GM10266 (cell line): ENCODE measurements around the gene RRN3.
"Not testable (repeated sequence)": the region's sequence is repeated elsewhere in the genome, so short reads cannot be mapped to it uniquely, and the experiment has no call there.

Experiments
- DNase-seq: peaks from one replicate; pipeline ENCODE4 v3.0.0; 2012; ENCODE audit errors: extremely low spot score
- TF ChIP-seq, protein P1 (sequence below): IDR thresholded peaks from 2 replicates; pipeline ENCODE4 v1.5.1; 2012; ENCODE audit warnings: mild to moderate bottlenecking, low read depth; ENCODE audit not compliant: control insufficient read depth, insufficient read depth; ENCODE audit errors: missing control alignments

The RRN3 gene, protein sequence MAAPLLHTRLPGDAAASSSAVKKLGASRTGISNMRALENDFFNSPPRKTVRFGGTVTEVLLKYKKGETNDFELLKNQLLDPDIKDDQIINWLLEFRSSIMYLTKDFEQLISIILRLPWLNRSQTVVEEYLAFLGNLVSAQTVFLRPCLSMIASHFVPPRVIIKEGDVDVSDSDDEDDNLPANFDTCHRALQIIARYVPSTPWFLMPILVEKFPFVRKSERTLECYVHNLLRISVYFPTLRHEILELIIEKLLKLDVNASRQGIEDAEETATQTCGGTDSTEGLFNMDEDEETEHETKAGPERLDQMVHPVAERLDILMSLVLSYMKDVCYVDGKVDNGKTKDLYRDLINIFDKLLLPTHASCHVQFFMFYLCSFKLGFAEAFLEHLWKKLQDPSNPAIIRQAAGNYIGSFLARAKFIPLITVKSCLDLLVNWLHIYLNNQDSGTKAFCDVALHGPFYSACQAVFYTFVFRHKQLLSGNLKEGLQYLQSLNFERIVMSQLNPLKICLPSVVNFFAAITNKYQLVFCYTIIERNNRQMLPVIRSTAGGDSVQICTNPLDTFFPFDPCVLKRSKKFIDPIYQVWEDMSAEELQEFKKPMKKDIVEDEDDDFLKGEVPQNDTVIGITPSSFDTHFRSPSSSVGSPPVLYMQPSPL

DNA sequence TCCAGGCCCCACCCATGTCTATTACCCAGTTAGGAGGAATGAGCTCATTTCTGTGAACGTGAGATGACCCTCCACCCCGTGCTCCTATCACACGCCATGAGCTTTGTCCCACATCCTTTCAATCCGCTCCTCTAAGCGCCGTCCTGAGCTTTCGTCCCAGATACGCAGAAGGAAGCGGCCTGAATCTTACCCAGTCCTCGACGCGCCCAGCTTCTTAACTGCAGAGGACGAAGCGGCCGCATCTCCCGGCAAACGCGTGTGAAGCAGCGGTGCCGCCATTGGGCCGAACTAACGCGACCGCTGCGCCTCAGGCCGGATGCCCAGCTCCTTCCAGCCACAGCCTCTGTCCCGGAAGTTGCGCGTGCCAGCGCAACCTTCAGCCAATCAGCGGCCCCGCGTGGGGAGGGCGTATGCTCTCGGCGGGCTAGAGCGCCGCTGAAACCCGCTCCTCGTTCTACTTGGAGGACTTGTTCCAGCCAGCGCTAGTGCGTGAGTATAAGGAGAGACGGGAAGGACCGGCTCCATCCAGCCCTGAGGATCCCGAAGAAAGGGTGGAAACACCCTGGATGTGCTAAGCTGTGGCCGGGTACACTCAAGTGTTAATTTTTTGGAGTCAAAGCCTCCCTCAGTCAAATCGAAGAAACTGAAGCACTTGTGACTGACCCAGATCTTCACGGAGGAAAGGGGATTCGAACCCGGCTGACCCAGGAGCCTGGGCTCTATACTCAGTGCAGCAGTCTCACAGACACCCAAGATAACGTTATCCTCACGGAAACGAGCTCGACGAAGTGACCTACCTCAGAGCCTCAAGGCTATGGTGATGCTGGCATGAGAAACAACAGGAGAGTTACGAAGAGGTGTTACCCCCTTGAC, at the start of gene RRN3:
Gene RRN3, minus strand, starts transcription at position 318 of the 873 bp plus-strand sequence. Its CDS starts 39 bp downstream, at position 279.
- peak; percentile 75 for DNase-seq

DNA sequence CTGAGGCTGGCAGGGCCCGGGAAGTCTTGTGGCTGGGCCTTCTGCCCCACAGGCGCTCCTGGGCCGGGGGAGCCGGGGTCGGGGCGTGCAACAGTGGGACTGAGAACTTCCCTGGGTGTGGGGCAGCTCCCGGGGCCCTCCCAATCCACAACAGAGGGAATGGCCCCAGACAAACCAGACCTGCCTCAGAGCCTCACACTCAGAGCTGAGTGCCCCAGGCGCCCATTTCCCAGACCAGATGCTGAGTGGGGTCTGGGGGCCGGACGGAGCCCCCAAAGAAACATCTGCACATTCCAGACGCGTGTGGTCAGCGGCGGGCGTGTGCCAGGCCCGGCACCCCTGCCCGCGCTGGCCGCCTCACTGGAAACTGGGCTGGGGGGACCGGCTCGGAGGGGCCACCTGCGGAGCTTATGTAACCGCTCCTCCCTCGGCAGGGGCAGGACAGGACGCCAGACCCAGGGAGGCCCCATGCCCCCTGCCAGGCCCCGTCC, 49.6 kb upstream of the RRN3 start:
- not testable (repeated sequence) for DNase-seq

DNA sequence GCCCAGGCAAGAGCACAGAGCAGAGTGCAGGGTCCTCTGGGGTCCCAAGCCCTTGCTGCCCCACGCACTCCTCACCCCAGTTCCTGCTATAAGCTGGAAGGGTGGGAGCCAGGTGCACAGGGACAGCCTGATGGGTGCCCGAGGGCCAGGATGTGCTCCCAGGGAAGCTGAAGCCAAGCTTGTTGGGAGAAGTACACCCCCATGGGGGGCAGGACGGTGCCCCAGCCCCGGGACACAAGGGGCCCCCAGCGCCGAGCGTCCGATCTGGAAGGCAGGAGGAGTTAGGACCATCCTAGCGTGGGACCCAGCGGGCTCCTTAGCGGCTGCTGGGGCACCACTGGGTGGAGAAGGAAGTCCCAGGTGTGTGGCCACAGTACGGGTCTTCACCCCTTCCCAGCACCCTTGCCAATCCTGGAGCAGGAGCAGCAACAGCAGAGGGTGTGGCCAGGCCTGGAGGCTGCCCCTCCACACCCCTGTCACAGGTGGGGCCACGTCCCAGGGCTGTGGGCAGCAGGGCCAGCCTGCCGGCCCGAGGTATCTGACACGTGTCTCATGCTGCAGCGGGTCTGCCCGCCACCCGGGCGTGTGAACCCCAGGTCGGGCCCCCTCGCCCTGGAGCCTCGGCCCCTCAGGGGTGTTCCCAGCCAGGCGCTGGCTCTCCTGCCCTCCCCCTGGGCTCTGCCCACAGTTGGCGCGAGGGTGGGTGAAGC, 49.0 kb upstream of the RRN3 start:
- DNase-seq: not testable (repeated sequence)

DNA sequence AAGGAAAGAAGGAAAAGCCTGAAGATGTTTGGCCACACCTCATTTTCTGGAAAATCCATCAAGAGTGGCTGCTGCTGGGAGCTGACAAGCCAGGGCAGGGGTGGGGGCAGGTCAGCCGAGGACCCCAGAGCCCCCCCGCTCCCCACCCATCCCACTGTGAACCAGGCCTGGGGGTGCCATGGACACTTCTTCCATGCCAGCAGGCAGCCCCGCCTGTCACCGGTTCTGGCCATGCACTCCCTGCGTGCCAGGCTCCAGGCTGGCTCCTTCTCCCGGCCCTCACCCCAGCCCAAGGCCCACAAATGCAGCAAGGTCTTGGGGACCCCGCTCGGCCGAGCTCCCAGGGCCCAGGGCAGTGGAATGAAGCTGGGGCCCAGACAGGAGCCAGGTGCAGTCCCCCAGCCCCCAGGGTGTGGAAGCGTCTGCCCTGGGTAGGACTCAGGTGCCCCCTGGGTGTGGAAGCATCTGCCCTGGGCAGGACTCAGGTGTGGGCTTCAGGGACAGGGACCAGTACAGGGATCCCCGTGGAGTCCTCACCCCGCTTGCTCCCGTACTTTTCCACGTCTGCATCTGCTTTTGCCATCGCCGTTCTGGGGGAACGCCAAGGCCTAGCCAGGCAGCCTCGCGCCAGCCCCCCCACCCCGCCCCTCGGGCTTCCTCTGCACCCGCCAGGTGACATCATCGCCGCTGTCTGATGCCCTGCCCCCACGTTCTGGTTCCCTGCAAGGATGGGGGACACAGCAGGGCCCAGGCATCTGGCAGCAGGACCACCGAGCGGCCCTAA, 48.2 kb upstream of the RRN3 start:
- not testable (repeated sequence) for DNase-seq

DNA sequence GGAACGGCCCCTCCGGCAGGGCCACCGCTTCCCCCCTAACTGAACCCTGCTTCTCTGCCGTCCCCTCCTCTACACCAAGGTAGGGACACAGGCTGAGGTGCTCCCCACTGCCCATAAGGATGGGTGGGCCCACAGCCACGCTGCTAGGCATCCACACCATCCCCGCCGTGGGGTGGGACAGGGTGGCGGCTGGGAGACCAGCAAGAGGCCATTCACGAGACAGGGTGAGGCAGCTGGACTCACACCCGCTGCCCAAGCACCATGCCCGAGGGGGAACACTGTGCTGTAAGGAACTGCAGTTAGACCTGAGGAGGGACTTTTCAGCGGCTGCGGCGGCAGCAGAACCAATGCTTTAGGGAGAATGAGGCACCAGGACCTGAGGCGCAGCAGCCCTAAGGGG, 47.5 kb upstream of the RRN3 start:
- TF ChIP-seq, protein P1, sequence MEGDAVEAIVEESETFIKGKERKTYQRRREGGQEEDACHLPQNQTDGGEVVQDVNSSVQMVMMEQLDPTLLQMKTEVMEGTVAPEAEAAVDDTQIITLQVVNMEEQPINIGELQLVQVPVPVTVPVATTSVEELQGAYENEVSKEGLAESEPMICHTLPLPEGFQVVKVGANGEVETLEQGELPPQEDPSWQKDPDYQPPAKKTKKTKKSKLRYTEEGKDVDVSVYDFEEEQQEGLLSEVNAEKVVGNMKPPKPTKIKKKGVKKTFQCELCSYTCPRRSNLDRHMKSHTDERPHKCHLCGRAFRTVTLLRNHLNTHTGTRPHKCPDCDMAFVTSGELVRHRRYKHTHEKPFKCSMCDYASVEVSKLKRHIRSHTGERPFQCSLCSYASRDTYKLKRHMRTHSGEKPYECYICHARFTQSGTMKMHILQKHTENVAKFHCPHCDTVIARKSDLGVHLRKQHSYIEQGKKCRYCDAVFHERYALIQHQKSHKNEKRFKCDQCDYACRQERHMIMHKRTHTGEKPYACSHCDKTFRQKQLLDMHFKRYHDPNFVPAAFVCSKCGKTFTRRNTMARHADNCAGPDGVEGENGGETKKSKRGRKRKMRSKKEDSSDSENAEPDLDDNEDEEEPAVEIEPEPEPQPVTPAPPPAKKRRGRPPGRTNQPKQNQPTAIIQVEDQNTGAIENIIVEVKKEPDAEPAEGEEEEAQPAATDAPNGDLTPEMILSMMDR: no peak
- no peak for DNase-seq

DNA sequence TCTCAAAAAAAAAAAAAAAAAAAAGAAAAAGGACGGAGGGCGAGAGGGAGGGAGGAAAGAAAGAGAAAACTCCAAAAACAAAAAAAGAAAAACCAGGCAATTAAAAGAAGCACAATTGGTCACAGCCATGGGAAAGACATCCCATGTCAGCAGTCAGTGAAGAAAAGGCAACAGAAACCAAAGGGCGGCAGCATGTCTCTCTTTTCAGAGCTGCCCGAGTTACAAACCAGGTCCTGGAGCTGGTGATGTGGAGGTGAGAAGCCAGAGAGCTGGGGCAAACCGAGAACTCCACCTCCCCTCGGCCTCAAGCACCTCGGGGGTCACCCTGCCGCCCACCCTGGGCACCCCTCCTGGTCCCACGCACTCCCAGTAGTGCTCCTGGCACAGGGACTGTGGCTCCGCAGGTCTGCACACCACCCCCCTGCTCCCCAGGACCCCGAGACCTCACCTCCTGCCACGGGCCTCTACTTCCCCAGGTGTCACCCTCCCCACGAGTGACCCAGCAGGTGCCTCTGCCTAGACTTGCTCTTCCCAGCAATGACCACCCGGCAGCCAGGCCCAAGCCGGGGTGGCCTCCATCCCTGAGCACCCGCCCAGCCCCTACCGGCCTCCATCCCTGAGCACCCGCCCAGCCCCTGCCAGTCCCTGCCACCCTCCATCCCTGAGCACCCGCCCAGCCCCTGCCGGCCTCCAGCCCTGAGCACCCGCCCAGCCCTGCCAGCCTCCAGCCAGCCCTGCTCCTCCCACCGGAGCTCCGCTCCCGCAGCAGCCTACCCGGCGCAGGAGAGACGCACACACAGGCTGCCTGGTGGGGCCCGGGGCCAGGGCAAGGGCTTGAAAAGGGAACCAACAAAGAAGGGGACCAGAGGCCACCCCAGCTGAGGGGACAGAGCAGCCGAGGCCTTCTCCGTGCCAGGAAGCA, 46.6 kb upstream of the RRN3 start:
- not testable (repeated sequence) for DNase-seq

DNA sequence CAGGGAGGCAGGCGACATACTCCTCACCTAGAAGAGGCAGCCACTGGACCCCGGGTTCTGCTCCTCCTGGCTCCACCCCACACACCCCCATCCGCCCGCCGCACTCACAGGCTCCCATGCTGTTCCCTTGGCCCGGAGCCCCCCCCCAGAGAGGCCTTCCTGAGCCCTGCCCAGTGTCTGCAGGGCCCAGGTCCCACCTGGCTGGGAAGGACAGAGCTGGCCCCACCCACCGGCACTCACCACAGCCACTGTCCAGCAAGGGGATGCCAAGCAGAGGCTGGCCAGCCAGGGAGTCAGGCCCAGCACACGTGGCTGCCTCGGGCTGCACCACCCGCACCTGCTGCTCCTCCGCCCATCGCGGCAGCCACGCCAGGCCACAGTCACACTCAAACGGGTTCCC, 43.4 kb upstream of the RRN3 start:
- not testable (repeated sequence) for DNase-seq

DNA sequence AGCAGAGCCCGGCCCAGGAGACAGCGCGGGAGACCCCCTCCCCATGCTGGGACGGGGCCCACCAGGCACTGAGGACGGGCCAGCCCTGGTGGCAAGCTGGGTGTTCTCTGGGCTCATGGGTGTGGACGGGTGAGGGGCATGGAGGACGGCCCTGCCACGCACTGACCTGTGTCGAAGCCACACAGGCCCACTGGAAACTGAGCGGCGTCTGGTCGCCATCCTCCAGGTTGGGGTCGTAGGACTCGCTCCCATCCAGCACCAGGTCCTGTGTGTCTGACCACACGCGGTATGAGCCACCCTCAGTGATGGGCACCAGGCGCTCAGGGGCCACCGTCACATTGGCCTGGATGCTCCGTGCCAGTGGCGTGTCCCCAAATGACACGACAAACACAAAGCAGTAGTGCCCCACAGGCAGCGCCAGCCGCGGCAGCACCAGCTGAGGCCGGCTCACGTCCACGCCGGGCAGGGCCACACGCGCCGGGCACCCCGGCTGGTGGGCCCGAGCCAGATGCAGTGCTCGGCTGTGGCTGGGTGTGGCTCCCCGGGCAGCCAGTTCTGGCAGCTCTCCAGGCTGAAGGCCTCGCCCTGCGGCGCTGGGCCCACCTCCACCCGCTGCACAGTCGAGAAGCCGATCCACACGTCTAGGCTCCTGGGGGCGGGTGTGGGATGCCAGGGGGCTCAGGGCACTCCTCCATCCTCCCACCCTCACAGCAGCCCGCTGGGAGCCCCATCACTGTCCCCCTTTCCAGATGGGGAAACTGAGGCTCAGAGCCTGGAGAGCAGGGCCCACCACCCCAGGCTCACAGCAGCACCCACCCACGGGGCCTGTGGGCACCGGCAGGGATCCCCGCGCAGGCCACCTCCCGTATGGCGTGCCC, 41.6 kb upstream of the RRN3 start:
- DNase-seq: not testable (repeated sequence)

DNA sequence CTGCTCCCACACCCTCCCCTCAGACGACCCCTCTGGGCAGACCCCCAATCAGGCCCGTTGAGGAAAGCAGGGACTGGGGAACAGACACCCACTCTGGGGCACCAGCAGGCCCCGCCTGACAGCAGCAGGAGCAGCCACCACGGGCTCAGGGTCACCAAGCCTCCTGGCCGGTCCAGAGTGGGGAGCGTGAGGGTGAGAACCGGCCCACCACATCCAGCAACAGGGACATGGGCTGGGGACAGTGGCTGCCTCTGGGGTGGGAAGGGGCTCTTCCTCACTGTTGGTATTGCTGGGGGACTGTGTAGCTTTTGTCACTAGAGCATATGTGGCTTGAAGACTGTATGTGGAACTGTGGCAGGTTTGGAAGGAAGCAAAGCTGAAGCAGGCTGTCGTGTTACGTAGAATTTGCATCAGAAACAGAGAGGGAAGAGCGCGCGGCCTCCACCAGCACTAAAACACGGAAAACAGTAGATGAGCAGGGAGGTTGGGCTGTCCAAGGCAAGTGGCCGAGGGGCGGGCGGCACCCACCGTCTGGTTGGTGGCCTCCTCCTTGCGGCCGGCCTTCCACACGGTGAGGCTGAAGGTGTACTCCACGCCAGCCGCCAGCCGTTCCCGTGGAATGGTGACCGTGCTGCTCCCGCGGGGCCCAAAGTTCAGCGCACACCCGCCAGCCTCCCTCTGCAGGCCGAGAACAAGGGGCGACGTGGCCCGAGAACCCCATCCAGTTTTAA, 40.8 kb upstream of the RRN3 start:
- DNase-seq: not testable (repeated sequence)

DNA sequence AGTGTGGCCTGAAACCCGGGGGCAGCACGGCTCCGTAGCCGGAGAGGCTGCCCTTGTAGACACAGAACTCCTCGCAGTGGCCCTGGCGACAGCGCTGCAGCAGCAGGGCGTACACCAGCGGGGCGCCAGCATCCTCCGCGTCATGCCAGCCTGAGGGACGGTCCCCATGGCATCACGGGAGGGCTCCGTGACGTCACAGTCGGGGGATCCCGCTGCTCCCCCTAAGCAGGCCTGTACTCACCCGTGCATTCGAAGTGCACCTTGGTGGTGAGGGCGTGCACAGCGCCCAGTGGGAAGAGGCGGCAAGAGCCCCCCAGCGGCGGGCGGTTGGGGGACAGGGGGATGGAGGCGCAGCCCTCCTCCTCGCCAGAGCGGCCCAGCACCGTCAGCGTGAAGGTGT, 39.5 kb upstream of the RRN3 start:
- DNase-seq: not testable (repeated sequence)

DNA sequence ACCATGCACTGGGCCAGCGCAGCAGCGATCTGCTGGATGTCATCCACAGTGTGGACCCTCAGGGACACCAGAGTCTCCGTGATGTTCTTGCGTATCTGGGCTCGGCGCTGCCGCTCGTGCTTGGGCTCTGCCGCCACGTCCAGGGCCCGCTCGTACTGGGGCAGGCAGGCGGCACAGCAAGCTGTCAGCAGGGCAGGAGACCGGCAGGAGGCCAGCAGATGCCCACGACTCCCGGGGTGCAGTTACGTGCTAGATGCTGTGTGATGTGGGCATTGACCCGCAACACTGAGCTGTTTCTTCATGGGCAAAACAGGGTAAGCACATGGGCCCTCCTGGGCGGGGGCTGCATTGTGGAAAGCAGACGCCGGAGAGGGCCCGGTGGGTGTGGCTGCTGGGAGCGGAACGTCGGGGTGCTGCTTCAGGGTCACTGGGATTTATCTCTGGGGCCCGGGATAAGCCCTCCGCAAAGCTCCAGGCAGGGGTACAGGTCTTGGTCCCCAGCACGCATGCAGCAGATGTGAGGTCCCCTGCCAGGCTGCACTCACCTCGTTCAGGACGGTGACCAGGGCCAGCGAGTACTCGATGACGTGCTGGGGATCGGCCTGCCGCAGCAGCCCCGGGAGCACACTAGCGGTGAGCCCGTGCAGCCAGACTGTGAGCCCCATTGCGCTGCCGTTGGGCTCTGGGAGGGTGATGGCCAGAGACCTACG, 38.8 kb upstream of the RRN3 start:
- DNase-seq: not testable (repeated sequence)

DNA sequence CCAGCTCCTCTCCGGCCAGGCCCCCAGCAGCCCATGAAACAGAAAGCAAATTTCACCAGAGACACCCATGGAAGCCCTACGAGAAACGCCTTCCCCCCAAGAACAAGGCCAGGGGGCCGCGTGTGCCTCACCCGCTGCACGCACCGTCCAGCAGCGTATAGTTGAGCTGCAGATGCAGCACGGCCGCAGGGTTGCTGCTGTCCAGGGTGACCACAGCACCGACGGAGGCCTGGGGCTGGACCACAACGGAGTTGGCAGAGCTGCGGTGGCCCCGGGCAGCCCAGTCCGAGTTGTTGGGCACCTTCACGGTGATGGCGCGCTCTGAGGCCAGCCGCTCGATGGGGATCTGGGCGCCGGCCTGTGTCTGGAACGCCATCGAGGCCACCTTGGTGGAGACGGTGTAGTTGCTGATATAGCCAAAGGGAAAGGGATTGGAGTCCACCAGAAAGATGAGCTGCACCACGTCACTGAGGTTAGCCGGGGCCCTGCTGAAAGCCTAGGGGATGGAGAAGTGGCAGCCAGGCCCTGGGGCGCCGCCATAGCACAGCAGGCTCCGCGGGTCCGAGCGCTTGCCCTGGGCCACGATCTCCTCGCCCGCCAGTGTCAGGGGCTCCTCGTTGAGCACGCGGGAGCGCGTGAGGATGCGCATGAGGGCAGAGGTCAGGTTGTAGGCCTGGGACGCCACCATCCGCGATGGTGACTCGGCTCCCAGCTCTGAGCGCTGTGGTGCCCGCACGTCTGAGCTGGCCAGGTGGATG, 37.0 kb upstream of the RRN3 start:
- DNase-seq: not testable (repeated sequence)

DNA sequence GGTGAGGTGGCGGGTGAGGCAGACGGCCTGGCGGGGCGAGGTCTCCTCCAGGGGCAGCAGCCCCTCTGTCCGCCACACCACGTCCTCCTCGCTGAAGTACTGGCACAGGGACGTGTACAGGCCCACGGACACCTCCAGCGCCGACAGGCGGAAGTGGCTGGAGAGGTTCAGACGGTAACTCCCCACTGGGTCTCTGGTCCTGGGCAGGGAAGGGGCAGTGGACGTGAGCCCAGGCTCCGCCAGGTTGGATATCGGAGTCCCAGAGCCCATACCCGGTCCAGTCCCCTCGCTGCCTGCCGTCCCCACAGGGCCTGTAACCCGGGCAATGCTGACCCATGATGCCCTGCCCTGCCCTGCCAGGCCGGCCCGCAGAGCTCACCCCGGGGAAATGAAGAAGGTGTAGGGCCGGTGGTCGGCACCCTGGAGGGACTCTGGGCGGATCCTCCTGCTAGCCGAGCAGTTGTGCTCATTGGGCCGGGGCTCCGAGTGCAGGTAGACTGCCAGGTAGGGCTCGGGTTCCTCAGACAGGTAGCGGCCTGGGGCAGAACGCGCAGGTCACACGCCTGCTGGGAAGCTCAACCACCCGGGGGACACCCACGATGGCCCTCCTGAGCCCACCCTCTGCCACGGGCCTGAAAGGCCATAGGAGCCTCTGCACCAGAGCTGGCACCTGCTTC, 36.3 kb upstream of the RRN3 start:
- DNase-seq: not testable (repeated sequence)
